ENCODE data around the gene KIF15. TPM values are rescaled to one million over a fixed set of nuclear protein-coding genes. Genes with fewer than 3 reads are reported as not detected.

KIF15 gene
- total RNA-seq, 4 donors from 2014 or later = 0.85 to 32.2 (median 2.6) TPM

DNA sequence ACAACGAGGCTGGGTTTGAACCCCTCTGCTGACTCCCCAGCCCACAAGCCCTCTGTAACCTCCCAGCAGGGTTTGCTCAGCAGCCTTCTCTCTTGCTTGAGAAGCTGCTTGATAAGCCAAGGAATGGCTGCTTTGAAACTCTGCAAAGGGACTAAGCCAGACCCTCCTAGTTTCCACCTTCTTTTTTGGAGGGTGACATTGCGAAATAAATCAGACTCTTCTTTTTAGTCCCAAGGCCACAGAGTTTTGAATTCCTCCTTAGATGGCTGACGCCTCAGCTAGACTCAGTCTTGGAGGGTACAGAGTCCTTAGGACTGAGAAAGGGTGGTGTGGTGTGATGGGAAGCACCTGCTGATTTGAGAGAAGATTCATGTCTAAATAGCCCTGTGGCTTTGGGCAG, 114.0 kb downstream of the KIF15 start:
- no peaks in the 10 kb centered on the region for H3K27me3 ChIP-seq
- no peak overlapping the region for H3K27ac ChIP-seq
- no peaks in the 10 kb centered on the region for H3K9me3 ChIP-seq
- H3K4me3 ChIP-seq = no peak overlapping the region
- no peak for TF ChIP-seq POLR2A (IDR thresholded peaks at IDR 0.05)
- TF ChIP-seq, protein P1, sequence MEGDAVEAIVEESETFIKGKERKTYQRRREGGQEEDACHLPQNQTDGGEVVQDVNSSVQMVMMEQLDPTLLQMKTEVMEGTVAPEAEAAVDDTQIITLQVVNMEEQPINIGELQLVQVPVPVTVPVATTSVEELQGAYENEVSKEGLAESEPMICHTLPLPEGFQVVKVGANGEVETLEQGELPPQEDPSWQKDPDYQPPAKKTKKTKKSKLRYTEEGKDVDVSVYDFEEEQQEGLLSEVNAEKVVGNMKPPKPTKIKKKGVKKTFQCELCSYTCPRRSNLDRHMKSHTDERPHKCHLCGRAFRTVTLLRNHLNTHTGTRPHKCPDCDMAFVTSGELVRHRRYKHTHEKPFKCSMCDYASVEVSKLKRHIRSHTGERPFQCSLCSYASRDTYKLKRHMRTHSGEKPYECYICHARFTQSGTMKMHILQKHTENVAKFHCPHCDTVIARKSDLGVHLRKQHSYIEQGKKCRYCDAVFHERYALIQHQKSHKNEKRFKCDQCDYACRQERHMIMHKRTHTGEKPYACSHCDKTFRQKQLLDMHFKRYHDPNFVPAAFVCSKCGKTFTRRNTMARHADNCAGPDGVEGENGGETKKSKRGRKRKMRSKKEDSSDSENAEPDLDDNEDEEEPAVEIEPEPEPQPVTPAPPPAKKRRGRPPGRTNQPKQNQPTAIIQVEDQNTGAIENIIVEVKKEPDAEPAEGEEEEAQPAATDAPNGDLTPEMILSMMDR (IDR thresholded peaks at IDR 0.05) = no peak
- DNase-seq = no peak
- H3K4me1 ChIP-seq = no peaks in the 10 kb centered on the region
- no peaks in the 10 kb centered on the region for H3K36me3 ChIP-seq

DNA sequence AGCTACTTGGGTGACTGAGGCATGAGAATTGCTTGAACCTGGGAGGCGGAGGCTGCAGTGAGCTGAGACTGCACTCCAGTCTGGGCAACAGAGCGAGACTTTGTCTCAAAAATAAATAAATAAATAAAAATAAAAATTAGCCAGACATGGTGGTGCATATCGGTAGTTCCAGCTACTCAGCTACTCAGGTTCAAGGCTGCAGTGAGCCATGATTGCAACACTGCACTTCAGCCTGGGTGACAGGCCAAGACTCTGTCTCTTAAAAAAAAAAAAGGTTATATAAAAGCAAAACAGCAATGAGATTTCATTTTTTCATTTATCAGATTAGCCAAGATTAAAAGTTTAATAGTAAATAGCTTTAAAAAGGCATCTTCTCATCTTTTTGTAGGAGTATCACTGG, 115.7 kb downstream of the KIF15 start:
- no peak for TF ChIP-seq POLR2A (IDR thresholded peaks at IDR 0.05)
- TF ChIP-seq, protein P1 (IDR thresholded peaks at IDR 0.05) = no peak
- H3K4me1 ChIP-seq = no peaks in the 10 kb centered on the region
- no peaks in the 10 kb centered on the region for H3K9me3 ChIP-seq
- no peaks in the 10 kb centered on the region for H3K27me3 ChIP-seq
- H3K4me3 ChIP-seq = no peak overlapping the region
- no peak for DNase-seq
- no peaks in the 10 kb centered on the region for H3K36me3 ChIP-seq
- H3K27ac ChIP-seq = no peak overlapping the region

DNA sequence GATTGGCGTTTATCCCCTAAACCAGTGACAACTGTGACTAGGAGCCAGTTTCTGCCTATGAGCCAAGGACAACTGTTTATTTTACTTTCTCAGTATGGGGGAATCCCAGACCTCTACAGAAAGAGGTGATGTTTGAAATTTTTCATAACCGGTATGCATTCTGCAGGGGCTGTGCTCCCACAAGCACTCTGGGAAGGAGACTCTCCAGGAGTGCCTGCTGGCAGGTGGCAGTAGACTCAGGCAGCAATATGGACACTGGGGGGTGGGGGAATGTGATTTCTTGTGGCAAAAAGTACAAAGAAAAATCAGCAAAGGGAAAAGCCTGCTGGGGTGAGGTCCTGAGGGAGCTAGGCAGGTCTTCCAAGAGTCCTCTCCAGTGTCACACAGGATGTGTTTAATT, 118.7 kb downstream of the KIF15 start:
- no peak overlapping the region for H3K4me3 ChIP-seq
- no peaks in the 10 kb centered on the region for H3K27me3 ChIP-seq
- no peaks in the 10 kb centered on the region for H3K36me3 ChIP-seq
- H3K27ac ChIP-seq = no peak overlapping the region
- no peaks in the 10 kb centered on the region for H3K4me1 ChIP-seq
- H3K9me3 ChIP-seq = no peaks in the 10 kb centered on the region
- no peak for TF ChIP-seq POLR2A (IDR thresholded peaks at IDR 0.05)
- TF ChIP-seq, protein P1 (IDR thresholded peaks at IDR 0.05) = no peak
- no peak for DNase-seq

- TF ChIP-seq, protein P1 (IDR thresholded peaks at IDR 0.05) = no peak
- H3K27me3 ChIP-seq = no peaks in the 10 kb centered on the region
- H3K9me3 ChIP-seq = no peaks in the 10 kb centered on the region
These were observed 121.8 kb downstream of the KIF15 start for GRCh38 chr3:44883213-44883955.

DNA sequence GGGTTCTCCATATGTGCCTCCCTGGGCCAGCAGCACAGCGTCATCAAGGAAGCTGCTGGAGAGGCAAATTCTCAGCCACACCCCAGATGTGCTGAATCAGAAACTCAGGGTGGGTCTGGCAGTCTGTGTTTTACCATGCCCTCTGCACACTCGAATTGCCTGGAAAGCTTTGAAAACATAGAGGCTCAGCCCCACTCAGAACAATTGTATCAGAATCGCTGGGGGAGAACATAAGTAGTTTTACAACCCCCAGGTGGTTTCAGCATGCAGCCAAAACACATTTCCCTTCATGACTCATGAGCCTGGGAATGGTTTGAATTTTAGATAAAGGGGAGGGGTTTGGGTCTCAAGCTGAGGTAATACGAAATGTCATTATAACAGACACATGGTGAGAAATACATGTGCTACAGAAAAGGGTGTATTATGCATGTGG, 122.4 kb downstream of the KIF15 start:
- Histone ChIP-seq H3K27ac (no peak overlapping the region), H3K36me3 (no peaks in the 10 kb centered on the region), H3K4me3 (no peak overlapping the region), H3K9me3 (no peaks in the 10 kb centered on the region), H3K4me1 (no peaks in the 10 kb centered on the region), H3K27me3 (no peaks in the 10 kb centered on the region)
- DNase-seq = no peak
- TF ChIP-seq, protein P1 (IDR thresholded peaks at IDR 0.05) = no peak
- TF ChIP-seq POLR2A (IDR thresholded peaks at IDR 0.05) = no peak

More at GRCh38 chr3:44883213-44883955, 121.8 kb downstream of the KIF15 start:
- H3K27ac ChIP-seq = no peak overlapping the region
- DNase-seq = no peak
- H3K36me3 ChIP-seq = no peaks in the 10 kb centered on the region
- H3K4me1 ChIP-seq = no peaks in the 10 kb centered on the region
- H3K4me3 ChIP-seq = no peak overlapping the region
